GF-D8 (cell line): Measurements from ENCODE around the gene NKD2.
"Not testable (repeated sequence)": the region's sequence is repeated elsewhere in the genome, so short reads cannot be mapped to it uniquely, and the experiment has no call there.

ENCODE experiments used
- DNase-seq: peaks from one replicate; lab custom pipeline; 2025; lab: John Stamatoyannopoulos, UW

NKD2 gene

GRCh38 chr5:1000329-1000728 is 8.3 kb upstream of the NKD2 start:
- no peak for DNase-seq

- DNase-seq = not testable (repeated sequence)
Measured at GRCh38 chr5:1000831-1001230, 7.8 kb upstream of the NKD2 start.

GRCh38 chr5:1001406-1002270 is 7.0 kb upstream of the NKD2 start:
- DNase-seq = no peak

DNA sequence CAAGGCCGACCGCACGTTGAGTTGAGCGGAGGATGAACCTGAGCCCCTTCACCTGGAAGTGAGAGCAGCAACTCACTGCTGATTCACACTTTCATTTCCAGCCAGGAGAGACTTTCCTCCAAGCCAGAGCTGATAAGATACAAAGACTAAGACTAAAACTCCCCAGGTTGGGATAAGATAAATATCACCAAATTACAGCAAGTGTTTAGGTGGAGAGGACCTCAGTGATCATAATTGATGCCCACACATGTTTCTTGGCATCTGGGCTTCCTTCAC is 6.4 kb upstream of the NKD2 start:
- DNase-seq = no peak

DNA sequence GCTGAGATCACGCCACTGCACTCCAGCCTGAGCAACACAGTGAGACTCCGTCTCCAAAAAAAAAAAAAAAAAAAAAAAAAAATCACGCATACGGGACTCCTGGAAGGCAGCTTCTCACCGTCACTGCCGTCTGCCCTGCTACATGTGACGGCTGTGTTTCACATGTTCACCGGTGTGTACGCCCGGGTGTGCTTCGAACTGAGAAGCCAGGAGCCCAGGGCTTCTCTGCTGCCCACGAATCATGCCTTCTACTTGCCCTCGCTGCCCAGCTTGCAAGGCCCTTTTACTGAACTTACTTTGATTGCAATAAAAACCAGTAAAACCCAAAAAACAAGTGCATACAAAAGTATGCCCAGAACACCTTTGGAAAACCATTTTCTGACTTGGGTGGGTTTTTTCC is 5.8 kb upstream of the NKD2 start:
- no peak for DNase-seq

- DNase-seq = no peak
Measured at GRCh38 chr5:1003296-1003937, 5.2 kb upstream of the NKD2 start.

- DNase-seq = no peak
Measured at GRCh38 chr5:1004461-1005248, 3.9 kb upstream of the NKD2 start.

DNA sequence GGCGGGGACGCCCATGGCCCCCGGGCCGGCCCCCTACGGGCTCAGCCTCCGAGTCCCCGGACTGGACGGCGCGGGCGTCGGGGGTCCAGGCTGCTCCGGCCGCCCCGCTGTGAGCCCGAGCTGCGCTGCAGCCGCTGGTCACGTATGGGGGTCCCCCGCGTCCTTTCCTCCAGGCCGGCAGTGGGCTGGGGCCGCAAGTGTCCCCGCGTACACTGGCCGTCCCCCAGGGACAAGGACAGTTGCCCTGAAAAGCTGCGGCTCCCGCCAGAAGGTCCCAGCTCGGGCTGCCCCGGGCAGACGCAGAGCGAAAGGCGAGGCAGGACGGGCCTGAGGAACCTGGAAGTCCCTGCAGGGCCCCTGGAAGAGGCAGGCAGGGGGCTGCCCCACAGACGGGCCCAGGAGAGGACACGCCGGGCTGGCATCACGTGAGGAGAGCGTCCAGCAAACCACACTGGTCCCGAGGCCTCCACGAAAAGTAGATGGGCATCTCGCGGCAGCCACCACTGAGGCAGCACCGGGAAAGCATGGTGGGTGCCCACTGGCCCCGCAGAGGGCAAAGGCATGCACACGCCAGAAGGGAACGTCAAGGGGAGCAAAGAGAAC is 3.3 kb upstream of the NKD2 start:
- DNase-seq = no peak

DNA sequence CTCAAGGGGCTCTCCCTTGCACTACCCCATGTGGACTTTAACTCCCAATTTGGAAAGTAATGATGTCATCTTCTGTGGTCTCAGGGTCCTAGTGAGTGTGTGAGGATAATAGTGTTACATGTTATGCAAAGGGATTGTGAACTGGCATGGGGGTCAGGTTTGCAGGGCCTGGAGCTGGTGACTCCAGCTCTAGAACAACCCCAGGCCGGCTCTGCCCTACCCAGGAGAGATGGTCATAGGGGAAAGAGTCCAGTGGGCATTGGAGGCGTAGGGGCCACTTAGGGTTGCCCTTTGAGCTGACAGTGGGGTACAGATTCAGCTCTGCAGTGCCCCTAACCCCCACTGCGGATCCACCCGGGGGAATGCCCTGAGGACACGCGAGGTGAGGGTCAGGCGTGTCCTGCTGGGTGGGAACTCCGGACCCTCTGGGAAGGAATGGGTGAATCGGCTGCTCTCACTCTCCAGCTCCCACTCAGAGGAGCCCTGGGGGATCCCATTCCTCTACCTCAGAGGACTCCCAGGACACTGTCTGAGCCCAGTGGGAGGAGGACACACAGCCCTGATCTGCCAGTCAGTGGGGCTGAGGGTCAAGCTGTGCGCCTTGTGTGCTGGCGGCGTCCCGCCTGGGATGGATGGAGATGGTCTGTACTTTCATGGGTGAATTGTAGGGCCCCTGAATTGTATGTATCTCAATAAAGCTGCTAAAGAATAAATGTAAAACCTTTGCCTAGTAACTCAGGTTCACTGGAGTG is 2.5 kb upstream of the NKD2 start:
- DNase-seq = no peak

DNA sequence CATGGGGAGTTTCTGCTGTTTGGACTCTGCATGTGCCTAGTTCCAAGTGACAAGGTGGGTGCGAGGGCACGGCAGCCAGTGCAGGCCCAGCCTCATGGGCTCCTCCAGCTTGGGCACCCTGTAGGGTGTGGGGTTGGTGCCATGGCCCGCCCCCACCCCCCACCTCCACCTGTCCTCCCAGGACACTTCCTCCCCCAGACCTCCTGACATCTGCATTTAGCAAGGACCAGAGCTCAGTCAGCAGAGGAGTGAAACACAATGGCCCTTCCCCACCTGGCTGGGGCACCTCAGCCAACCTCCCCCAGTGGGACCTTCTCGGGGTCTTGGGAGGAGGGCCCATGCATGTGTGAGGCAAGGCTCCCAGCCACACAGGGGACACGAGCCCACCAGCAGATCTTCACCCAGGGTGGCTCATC is 1.9 kb upstream of the NKD2 start:
- DNase-seq = no peak

GRCh38 chr5:1007221-1007680 is 1.4 kb upstream of the NKD2 start:
- DNase-seq = no peak

DNA sequence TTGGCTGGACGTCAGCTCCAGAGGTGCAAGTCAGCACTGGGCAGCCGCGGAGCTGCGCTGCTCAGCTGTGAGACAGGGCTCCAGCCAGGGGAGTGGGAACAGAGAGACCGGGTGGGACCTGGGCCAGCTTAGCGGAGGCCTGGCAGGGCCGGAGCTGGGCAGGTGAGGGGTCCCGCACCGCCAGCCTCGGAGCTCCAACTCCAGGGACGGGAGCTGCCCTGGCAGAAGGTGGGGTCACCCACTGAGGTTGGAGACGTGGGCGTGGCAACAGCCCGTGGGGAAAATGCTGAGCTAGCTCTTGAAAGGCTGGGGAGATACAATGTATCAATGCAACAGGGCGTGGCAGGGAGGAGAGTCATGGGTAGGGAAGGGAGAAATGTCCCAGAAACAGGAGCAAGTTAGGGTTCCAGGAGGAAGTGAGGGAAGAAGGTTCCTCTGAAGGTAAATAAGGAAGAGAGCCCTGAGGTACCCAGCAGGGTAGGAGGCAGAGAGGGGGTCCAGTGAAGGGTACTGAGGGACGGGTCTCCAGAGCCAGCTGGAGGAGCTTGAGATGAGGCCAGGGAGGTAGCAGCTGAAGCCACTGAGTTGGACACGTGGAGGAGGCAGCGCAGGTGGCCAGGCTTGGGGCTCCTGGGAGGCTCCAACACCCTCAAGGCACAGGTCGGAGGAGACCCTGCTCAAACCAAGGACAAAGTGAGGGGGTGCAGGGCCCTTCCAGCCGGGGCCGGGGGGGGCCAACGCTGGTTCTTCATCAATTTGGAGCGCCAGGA is 736 bp upstream of the NKD2 start:
- no peak for DNase-seq

GRCh38 chr5:1009359-1010180 is 968 bp downstream of the NKD2 start:
- no peak for DNase-seq

GRCh38 chr5:1010181-1010510 is 1.5 kb downstream of the NKD2 start:
- DNase-seq = no peak

- no peak for DNase-seq
Measured at GRCh38 chr5:1010641-1011046, 2.0 kb downstream of the NKD2 start.

- DNase-seq = no peak
Measured at GRCh38 chr5:1011226-1011631, 2.6 kb downstream of the NKD2 start.

DNA sequence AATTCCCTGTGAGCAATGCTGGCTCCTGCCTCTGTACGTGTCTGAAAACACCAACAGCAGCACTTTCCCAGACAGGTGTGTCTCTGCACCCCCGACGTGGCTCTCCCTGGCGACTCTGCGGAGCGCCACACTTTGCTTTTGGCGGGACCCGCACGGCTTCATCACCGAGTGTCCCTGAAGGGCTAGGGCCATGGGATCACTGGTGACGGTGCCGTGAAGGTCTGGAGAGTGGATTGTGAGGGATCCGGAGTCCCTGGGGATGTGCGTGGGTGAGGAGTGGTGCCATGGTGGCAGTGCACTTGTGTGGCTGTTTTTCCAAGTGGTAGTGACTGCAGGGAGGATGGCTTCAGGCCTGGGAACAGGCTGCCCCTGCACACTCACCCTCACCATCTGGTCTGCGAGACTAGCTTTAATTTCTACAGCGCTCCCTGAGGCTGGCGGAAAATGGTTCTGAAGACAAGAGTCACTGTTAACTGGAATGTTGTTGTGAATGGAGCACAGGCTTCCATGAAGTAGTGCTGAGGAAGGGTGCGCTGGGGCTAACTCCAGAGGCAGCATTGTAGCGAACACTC is 3.2 kb downstream of the NKD2 start:
- no peak for DNase-seq

DNA sequence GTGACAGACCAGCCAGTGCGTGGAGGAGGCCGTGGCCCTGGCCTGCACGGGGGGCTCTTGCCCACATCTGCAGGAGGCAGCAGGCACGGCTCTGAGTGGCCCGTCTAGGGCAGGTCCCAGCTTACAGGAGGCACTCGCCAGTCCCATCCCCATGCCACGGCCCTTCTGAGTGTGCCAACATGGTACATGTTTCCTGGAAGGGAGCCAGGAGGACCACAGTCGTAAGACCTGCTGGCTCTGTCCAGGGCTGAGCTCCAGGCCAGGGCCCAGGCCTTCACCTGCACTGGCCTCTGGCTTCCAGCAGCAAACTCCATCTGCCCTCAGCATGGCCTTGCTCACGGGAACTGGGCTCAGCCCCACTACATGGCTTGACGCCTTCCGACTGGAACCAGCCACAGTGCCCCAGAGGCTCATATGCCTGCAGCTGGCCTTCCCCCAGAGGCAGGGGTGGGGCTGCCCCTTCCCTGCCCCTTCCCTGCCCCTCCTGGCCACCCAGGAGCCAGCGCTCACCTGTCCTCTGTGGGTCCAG is 3.8 kb downstream of the NKD2 start:
- no peak for DNase-seq

GRCh38 chr5:1012900-1013237 is 4.3 kb downstream of the NKD2 start:
- DNase-seq = no peak
